Upper lobe of right lung (tissue), 1 donor: ENCODE data around the gene CACNA1B. TPM values are rescaled to one million over a fixed set of nuclear protein-coding genes. Genes with fewer than 3 reads are reported as not detected.
"Not testable (repeated sequence)": the region's sequence is repeated elsewhere in the genome, so short reads cannot be mapped to it uniquely, and the experiment has no call there.

Experiments
- ATAC-seq: fragments of 200-7000 bp; cut with Tn5 transposase; one replicate; pipeline ENCODE4 v1.9.1; 2020; ENCODE audit warnings: mild to moderate bottlenecking, moderate library complexity
- DNase-seq: peaks from one replicate; pipeline ENCODE4 v3.0.0-alpha.2; 2020
- H3K27ac ChIP-seq: fragments of 200-600 bp; one replicate; pipeline ENCODE4 v1.8.0; 2022
- H3K27me3 ChIP-seq: fragments of 200-600 bp; one replicate; pipeline ENCODE4 v1.8.0; 2022; ENCODE audit warnings: mild to moderate bottlenecking
- H3K36me3 ChIP-seq: fragments of 200-600 bp; one replicate; pipeline ENCODE4 v1.8.0; 2022
- H3K4me1 ChIP-seq: fragments of 200-600 bp; one replicate; pipeline ENCODE4 v1.8.0; 2022
- H3K4me3 ChIP-seq: fragments of 200-600 bp; one replicate; pipeline ENCODE4 v1.8.0; 2022; ENCODE audit warnings: mild to moderate bottlenecking
- H3K9me3 ChIP-seq: fragments of 200-600 bp; one replicate; pipeline ENCODE4 v1.8.0; 2022
- CTCF ChIP-seq: fragments of 200-600 bp; IDR thresholded peaks from one replicate; pipeline ENCODE4 v1.8.0; 2022; ENCODE audit warnings: antibody characterized with exemption
- intact Hi-C: fragments of 100-400 bp; cut with DNase I; formaldehyde crosslinking; loops from one replicate; pipeline ENCODE4 v1.11.0; 2022
- total RNA-seq: library from RNA; stranded (reverse); fragmentation: NEBNext Ultra II Directional; extraction: Animal tissue kit (Norgen Biotek cat#: 25700); gene quantifications from one replicate; pipeline ENCODE4 v1.2.1, GENCODE V29; 2021
- donor health status: DM: no; HTN: yes; CAD: no; lungs with severe emphysema.

CACNA1B gene
- total RNA-seq, 1 donor from 2014 or later: 0.29 TPM

GRCh38 chr9:138013836-138014562 is 136.4 kb downstream of the CACNA1B start:
- H3K27ac ChIP-seq: no peak overlapping the region
- no peak for TF ChIP-seq CTCF
- H3K4me1 ChIP-seq: no peaks in the 10 kb centered on the region
- no peak for DNase-seq
- peaks cover 3% of the 10 kb centered on the region for H3K27me3 ChIP-seq
- no peaks in the 10 kb centered on the region for H3K9me3 ChIP-seq
- intact Hi-C loops: no loop called here
- no peak overlapping the region for H3K4me3 ChIP-seq
- no peaks in the 10 kb centered on the region for H3K36me3 ChIP-seq
- no peak for ATAC-seq

- Histone ChIP-seq H3K4me1 (no peaks in the 10 kb centered on the region), H3K27ac (no peak overlapping the region), H3K4me3 (no peak overlapping the region), H3K27me3 (peaks cover 3% of the 10 kb centered on the region), H3K36me3 (no peaks in the 10 kb centered on the region), H3K9me3 (no peaks in the 10 kb centered on the region)
- ATAC-seq (no peak), DNase-seq (no peak)
- intact Hi-C loops: no loop called here
- no peak for TF ChIP-seq CTCF
These were observed 137.0 kb downstream of the CACNA1B start for GRCh38 chr9:138014563-138014945.

GRCh38 chr9:138015021-138015829 is 137.6 kb downstream of the CACNA1B start:
- Histone ChIP-seq H3K9me3 (no peaks in the 10 kb centered on the region), H3K27me3 (peaks cover 3% of the 10 kb centered on the region), H3K4me3 (no peak overlapping the region), H3K4me1 (no peaks in the 10 kb centered on the region), H3K36me3 (no peaks in the 10 kb centered on the region), H3K27ac (no peak overlapping the region)
- ATAC-seq (peak; percentile 9), DNase-seq (peak; percentile 48)
- no peak for TF ChIP-seq CTCF
- intact Hi-C loops: no loop called here

GRCh38 chr9:138016406-138017187 is 139.0 kb downstream of the CACNA1B start:
- H3K4me3 ChIP-seq: no peak overlapping the region
- H3K27ac ChIP-seq: no peak overlapping the region
- intact Hi-C loops: no loop called here
- H3K9me3 ChIP-seq: no peaks in the 10 kb centered on the region
- TF ChIP-seq CTCF: no peak
- H3K4me1 ChIP-seq: no peaks in the 10 kb centered on the region
- peaks cover 4% of the 10 kb centered on the region for H3K27me3 ChIP-seq
- H3K36me3 ChIP-seq: no peaks in the 10 kb centered on the region
- DNase-seq (no peak), ATAC-seq (no peak)

- intact Hi-C loops: no loop called here
- Histone ChIP-seq H3K36me3 (no peaks in the 10 kb centered on the region), H3K4me1 (no peaks in the 10 kb centered on the region), H3K27me3 (peaks cover 10% of the 10 kb centered on the region), H3K27ac (no peak overlapping the region), H3K4me3 (no peak overlapping the region), H3K9me3 (no peaks in the 10 kb centered on the region)
- DNase-seq: no peak
- ATAC-seq: no peak
- no peak for TF ChIP-seq CTCF
These were observed 139.6 kb downstream of the CACNA1B start for GRCh38 chr9:138017200-138017599.

- H3K27me3 ChIP-seq: peaks cover 28% of the 10 kb centered on the region
- H3K4me1 ChIP-seq, intact Hi-C loops, H3K36me3 ChIP-seq, H3K9me3 ChIP-seq, H3K27ac ChIP-seq, ATAC-seq, DNase-seq, H3K4me3 ChIP-seq: not testable (repeated sequence)
These were observed 141.9 kb downstream of the CACNA1B start for GRCh38 chr9:138019514-138019913.
